HepG2 (cell line): ENCODE measurements around the gene SLC25A45. TPM values are rescaled to one million over a fixed set of nuclear protein-coding genes. Genes with fewer than 3 reads are reported as not detected.

Experiments used
- DPF2 ChIP-seq: sonication (generic); formaldehyde crosslinking; IDR thresholded peaks from 2 replicates; pipeline ENCODE4 v1.4.0; 2020; ENCODE audit warnings: mild to moderate bottlenecking, low read depth, missing genetic modification reagents, borderline replicate concordance
- PAF1 ChIP-seq: IDR thresholded peaks from 2 replicates; pipeline ENCODE4 v1.6.1; 2016; ENCODE audit warnings: missing genetic modification reagents, missing compliant biosample characterization
- PRMT3 ChIP-seq: sonication (generic); formaldehyde crosslinking; IDR thresholded peaks from 2 replicates; pipeline ENCODE4 v1.8.1; 2022; ENCODE audit warnings: low read depth, mild to moderate bottlenecking, moderate library complexity, missing genetic modification reagents, borderline replicate concordance
- SIX1 ChIP-seq: sonication (generic); formaldehyde crosslinking; IDR thresholded peaks from 2 replicates; pipeline ENCODE4 v1.4.0; 2020; ENCODE audit warnings: missing genetic modification reagents, borderline replicate concordance
- ZBTB1 ChIP-seq: sonication (generic); formaldehyde crosslinking; IDR thresholded peaks from 2 replicates; pipeline ENCODE4 v1.4.0; 2020; ENCODE audit warnings: missing genetic modification reagents, borderline replicate concordance
- ZBTB8A ChIP-seq: sonication (generic); formaldehyde crosslinking; IDR thresholded peaks from 2 replicates; pipeline ENCODE4 v1.4.0; 2020; ENCODE audit warnings: mild to moderate bottlenecking, low read depth, missing genetic modification reagents, borderline replicate concordance
- ZFP36L2 ChIP-seq: sonication (generic); formaldehyde crosslinking; IDR thresholded peaks from 2 replicates; pipeline ENCODE4 v1.4.0; 2020; ENCODE audit warnings: missing genetic modification reagents
- ZNF205 ChIP-seq: IDR thresholded peaks from 2 replicates; pipeline ENCODE4 v1.6.1; 2018; ENCODE audit warnings: missing biosample characterization, missing genetic modification reagents
- ZNF232 ChIP-seq: sonication (generic); formaldehyde crosslinking; IDR thresholded peaks from 2 replicates; pipeline ENCODE4 v1.4.0; 2020; ENCODE audit warnings: missing genetic modification reagents, borderline replicate concordance
- ZNF263 ChIP-seq: sonication (generic); formaldehyde crosslinking; IDR thresholded peaks from 2 replicates; pipeline ENCODE4 v1.4.0; 2020; ENCODE audit warnings: missing genetic modification reagents
- ZNF343 ChIP-seq: sonication (generic); formaldehyde crosslinking; IDR thresholded peaks from 2 replicates; pipeline ENCODE4 v1.4.0; 2020; ENCODE audit warnings: mild to moderate bottlenecking, missing genetic modification reagents
- ZNF670 ChIP-seq: sonication (generic); formaldehyde crosslinking; IDR thresholded peaks from 2 replicates; pipeline ENCODE4 v1.8.0; 2022; ENCODE audit warnings: mild to moderate bottlenecking, missing genetic modification reagents, borderline replicate concordance
- ZNF672 ChIP-seq: sonication (generic); formaldehyde crosslinking; IDR thresholded peaks from 2 replicates; pipeline ENCODE4 v1.8.1; 2022; ENCODE audit warnings: missing genetic modification reagents
- ZNF713 ChIP-seq: sonication (generic); formaldehyde crosslinking; IDR thresholded peaks from 2 replicates; pipeline ENCODE4 v1.4.0; 2020; ENCODE audit warnings: mild to moderate bottlenecking, missing genetic modification reagents
- polyA plus RNA-seq, 8 experiments: library from polyadenylated mRNA; depleted of rRNA in 3 of 8; stranded (reverse) in 7 of 8; unstranded in 1 of 8; fragments of >200 nt; fragmentation: Illumina TruSeq in 4 of 8; extraction: Trizol in 4 of 8; gene quantifications; 2 replicates each; pipeline versions ENCODE4 v1.2.1 to v1.2.3, GENCODE V29; 2011 to 2016; ENCODE audit warnings: low read depth in 4 of 8, missing spikeins in 1 of 8, mixed read lengths in 1 of 8; ENCODE audit not compliant: insufficient read depth in 1 of 8
- total RNA-seq, 5 experiments: library from RNA; depleted of rRNA; stranded (reverse); fragments of >200 nt; fragmentation: Illumina TruSeq; extraction: Trizol; gene quantifications; 2 replicates each; pipeline ENCODE4 v1.2.3, GENCODE V29; 2016; ENCODE audit warnings: low read depth in 1 of 5
- TF ChIP-seq, protein P1 (sequence below): sonication (generic); formaldehyde crosslinking; IDR thresholded peaks from 2 replicates; pipeline ENCODE4 v1.8.1; 2023; ENCODE audit warnings: mild to moderate bottlenecking, inconsistent platforms, moderate library complexity, missing genetic modification reagents, borderline replicate concordance
- TF ChIP-seq, protein P2 (sequence below), 2 experiments: sonication (generic) in 1 of 2; formaldehyde crosslinking in 1 of 2; IDR thresholded peaks; 2 replicates each; pipeline versions ENCODE4 v1.5.1 to v1.6.1; 2011 to 2020; ENCODE audit warnings: borderline replicate concordance in 1 of 2, low read depth in 1 of 2, low read length in 1 of 2, mild to moderate bottlenecking in 1 of 2, missing genetic modification reagents in 1 of 2, moderate library complexity in 1 of 2
- TF ChIP-seq, protein P3 (sequence below): sonication (generic); formaldehyde crosslinking; IDR thresholded peaks from 2 replicates; pipeline ENCODE4 v1.8.0; 2022; ENCODE audit warnings: mild to moderate bottlenecking, missing genetic modification reagents, borderline replicate concordance
- TF ChIP-seq, protein P4 (sequence below): sonication (generic); formaldehyde crosslinking; IDR thresholded peaks from 2 replicates; pipeline ENCODE4 v1.5.0; 2020; ENCODE audit warnings: missing genetic modification reagents
- TF ChIP-seq, protein P5 (sequence below): sonication (generic); formaldehyde crosslinking; conservative IDR thresholded peaks from 2 replicates; pipeline ENCODE4 v1.8.0; 2022; ENCODE audit warnings: missing genetic modification reagents

Gene SLC25A45
- total and polyA plus RNA-seq, 2 of the 13 experiments (the other 11 are each of a cell fraction or from before 2014, with no cell fraction given) = 1.2 to 3.4 TPM

DNA sequence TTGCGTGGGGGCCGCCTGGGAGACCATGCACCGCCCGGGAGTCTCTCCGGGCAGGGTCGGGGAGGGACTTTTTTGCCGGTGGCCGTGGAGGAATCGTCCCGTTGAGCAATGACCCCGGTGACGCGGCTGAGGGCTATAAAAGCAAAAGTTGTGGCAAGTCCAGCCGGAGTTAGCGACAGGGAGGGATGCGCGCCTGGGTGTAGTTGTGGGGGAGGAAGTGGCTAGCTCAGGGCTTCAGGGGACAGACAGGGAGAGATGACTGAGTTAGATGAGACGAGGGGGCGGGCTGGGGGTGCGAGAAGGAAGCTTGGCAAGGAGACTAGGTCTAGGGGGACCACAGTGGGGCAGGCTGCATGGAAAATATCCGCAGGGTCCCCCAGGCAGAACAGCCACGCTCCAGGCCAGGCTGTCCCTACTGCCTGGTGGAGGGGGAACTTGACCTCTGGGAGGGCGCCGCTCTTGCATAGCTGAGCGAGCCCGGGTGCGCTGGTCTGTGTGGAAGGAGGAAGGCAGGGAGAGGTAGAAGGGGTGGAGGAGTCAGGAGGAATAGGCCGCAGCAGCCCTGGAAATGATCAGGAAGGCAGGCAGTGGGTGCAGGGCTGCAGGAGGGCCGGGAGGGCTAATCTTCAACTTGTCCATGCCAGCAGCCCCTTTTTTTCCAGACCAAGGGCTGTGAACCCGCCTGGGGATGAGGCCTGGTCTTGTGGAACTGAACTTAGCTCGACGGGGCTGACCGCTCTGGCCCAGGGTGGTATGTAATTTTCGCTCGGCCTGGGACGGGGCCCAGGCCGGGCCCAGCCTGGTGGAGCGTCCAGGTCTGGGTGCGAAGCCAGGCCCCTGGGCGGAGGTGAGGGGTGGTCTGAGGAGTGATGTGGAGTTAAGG is 40.4 kb upstream of the SLC25A45 start, which contains the start of gene NEAT1 (continued):
- no peak for TF ChIP-seq ZNF670 (CRISPR knock-in tag)
- TF ChIP-seq, protein P1, sequence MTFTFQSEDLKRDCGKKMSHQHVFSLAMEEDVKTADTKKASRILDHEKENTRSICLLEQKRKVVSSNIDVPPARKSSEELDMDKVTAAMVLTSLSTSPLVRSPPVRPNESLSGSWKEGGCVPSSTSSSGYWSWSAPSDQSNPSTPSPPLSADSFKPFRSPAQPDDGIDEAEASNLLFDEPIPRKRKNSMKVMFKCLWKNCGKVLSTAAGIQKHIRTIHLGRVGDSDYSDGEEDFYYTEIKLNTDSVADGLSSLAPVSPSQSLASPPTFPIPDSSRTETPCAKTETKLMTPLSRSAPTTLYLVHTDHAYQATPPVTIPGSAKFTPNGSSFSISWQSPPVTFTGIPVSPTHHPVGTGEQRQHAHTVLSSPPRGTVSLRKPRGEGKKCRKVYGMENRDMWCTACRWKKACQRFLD (CRISPR knock-in tag) = peak; percentile 85; the same call in 1 of the 2 replicates
- TF ChIP-seq ZNF672 (CRISPR knock-in tag) = peak; percentile 46; the same call in 1 of the 2 replicates
- no peak; the same call in 1 of the 2 replicates for TF ChIP-seq DPF2
- TF ChIP-seq, protein P2, sequence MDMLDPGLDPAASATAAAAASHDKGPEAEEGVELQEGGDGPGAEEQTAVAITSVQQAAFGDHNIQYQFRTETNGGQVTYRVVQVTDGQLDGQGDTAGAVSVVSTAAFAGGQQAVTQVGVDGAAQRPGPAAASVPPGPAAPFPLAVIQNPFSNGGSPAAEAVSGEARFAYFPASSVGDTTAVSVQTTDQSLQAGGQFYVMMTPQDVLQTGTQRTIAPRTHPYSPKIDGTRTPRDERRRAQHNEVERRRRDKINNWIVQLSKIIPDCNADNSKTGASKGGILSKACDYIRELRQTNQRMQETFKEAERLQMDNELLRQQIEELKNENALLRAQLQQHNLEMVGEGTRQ (IDR thresholded peaks at IDR 0.05; ENCODE audit: low read depth, low read length) = no peak
- TF ChIP-seq, protein P2 (CRISPR knock-in tag; IDR thresholded peaks at IDR 0.05; ENCODE audit: borderline replicate concordance) = no peak
- no peak for TF ChIP-seq ZNF713 (CRISPR knock-in tag)
- TF ChIP-seq ZNF205 = peak; percentile 44
- TF ChIP-seq ZBTB1 (CRISPR knock-in tag) = no peak
- TF ChIP-seq ZNF232 = peak; percentile 90; the same call in 1 of the 2 replicates
- TF ChIP-seq ZNF263 (CRISPR knock-in tag) = peak; percentile 55
- TF ChIP-seq, protein P3, sequence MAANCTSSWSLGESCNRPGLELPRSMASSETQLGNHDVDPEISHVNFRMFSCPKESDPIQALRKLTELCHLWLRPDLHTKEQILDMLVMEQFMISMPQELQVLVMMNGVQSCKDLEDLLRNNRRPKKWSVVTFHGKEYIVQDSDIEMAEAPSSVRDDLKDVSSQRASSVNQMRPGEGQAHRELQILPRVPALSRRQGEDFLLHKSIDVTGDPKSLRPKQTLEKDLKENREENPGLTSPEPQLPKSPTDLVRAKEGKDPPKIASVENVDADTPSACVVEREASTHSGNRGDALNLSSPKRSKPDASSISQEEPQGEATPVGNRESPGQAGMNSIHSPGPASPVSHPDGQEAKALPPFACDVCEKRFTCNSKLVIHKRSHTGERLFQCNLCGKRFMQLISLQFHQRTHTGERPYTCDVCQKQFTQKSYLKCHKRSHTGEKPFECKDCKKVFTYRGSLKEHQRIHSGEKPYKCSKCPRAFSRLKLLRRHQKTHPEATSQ = no peak
- no peak; the same call in 1 of the 2 replicates for TF ChIP-seq PRMT3
- TF ChIP-seq ZNF343 (CRISPR knock-in tag) = peak; percentile 87
- TF ChIP-seq SIX1 = peak; percentile 71; the same call in 1 of the 2 replicates
- no peak for TF ChIP-seq ZFP36L2 (CRISPR knock-in tag)
- TF ChIP-seq, protein P4, sequence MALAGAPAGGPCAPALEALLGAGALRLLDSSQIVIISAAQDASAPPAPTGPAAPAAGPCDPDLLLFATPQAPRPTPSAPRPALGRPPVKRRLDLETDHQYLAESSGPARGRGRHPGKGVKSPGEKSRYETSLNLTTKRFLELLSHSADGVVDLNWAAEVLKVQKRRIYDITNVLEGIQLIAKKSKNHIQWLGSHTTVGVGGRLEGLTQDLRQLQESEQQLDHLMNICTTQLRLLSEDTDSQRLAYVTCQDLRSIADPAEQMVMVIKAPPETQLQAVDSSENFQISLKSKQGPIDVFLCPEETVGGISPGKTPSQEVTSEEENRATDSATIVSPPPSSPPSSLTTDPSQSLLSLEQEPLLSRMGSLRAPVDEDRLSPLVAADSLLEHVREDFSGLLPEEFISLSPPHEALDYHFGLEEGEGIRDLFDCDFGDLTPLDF (CRISPR knock-in tag) = peak; percentile 55; the same call in 1 of the 2 replicates
- peak; percentile 97 for TF ChIP-seq PAF1 (CRISPR knock-in tag)
- no peak; the same call in 1 of the 2 replicates for TF ChIP-seq ZBTB8A (CRISPR knock-in tag)
- TF ChIP-seq, protein P5, sequence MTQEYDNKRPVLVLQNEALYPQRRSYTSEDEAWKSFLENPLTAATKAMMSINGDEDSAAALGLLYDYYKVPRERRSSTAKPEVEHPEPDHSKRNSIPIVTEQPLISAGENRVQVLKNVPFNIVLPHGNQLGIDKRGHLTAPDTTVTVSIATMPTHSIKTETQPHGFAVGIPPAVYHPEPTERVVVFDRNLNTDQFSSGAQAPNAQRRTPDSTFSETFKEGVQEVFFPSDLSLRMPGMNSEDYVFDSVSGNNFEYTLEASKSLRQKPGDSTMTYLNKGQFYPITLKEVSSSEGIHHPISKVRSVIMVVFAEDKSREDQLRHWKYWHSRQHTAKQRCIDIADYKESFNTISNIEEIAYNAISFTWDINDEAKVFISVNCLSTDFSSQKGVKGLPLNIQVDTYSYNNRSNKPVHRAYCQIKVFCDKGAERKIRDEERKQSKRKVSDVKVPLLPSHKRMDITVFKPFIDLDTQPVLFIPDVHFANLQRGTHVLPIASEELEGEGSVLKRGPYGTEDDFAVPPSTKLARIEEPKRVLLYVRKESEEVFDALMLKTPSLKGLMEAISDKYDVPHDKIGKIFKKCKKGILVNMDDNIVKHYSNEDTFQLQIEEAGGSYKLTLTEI = no peak
